Stimulated activated CD4-positive, alpha-beta T cell treated with anti-CD3 and anti-CD28 coated beads, Interleukin-12 subunit alpha, Interleukin-12 subunit beta, amount 100 ng/mL, for 48 hours (primary cell): Measurements from ENCODE around the gene TUBD1.
"Not testable (repeated sequence)": the region's sequence is repeated elsewhere in the genome, so short reads cannot be mapped to it uniquely, and the experiment has no call there.

Source experiments
- DNase-seq, 3 donors: peaks; one replicate each; pipeline ENCODE4 v3.0.0-alpha.2; 2020; ENCODE audit warnings: low read depth in 2 of 3, low spot score in 1 of 3

Gene TUBD1

DNA sequence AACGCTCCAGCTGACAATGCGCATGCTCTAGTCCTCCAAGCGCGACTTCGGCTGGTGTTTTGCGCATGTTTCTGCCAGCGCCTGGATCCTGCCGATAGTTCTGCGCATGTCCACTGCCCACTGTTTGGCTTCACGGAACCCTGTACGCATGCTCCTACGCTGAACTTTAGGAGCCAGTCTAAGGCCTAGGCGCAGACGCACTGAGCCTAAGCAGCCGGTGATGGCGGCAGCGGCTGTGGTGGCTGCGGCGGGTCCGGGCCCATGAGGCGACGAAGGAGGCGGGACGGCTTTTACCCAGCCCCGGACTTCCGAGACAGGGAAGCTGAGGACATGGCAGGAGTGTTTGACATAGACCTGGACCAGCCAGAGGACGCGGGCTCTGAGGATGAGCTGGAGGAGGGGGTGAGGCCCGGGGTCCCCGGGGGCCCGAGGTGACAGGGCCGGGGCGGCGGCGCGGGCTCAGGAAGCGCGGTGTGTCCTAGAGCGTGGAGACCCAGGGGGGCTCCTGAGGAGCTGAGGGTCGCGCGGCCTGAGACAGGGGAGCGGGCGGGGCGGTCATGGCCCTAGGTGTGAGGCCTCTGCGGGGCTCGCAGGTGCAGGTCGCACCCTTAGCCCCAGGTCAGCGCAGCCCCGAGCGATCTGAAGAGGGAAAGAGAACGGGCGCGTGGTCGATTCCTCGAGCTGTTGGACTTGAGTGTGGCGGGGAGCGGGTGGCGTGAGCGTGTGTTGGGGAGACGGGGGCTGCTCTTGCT is at the start of gene TUBD1, which contains the start of gene RPS6KB1:
Gene TUBD1 (minus strand): TSS at position 20 of the 752 bp plus-strand sequence. CDS start 1,941 bp downstream, outside the sequence.
Gene RPS6KB1 (plus strand): TSS at position 198 of the 752 bp plus-strand sequence. CDS start 64 bp downstream, at position 262.
- peak; percentile 95 to 97 (median 96) for DNase-seq

GRCh38 chr17:59941131-59941530 is 48.4 kb upstream of the TUBD1 start:
- no peak for DNase-seq

DNA sequence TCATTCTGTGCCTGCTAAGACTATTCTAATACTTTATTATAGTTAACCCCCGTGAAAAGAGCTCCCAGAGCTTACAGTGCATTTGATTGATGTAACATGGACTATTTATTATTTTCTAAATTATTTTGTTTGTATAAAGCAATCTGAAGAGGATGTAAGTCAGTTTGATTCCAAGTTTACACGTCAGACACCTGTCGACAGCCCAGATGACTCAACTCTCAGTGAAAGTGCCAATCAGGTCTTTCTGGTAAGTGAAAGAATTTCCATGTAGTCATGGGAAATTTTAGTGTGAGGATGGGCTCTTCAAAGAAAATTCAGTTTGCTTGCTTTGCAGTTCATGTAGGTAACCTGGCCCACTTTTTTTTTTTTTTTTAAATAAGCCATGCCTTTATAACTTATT is 48.0 kb upstream of the TUBD1 start:
- peak in 1 of 3 donors; percentile 33 for DNase-seq

GRCh38 chr17:59933317-59933716 is 40.6 kb upstream of the TUBD1 start:
- not testable (repeated sequence) for DNase-seq

DNA sequence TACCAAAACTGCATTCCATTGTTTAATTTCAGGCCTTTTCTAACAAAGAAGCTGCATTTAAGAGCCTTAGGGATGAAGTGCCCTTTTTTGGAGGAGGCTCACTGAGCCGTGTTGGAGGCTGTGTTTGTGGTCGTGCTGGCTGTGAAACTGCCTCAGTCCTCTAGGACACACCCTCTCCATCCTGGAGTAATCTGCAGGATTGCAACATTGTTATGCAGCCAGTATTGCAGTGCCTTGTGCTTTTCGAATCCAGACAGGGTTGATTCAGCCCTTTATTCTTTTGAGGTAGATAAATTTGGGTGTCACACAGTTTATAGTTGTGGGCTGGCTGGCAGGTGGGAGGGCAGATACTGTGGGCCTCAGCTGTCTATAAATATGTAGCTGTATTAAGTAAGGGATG is 38.0 kb upstream of the TUBD1 start:
- DNase-seq, result not testable (repeated sequence)

DNA sequence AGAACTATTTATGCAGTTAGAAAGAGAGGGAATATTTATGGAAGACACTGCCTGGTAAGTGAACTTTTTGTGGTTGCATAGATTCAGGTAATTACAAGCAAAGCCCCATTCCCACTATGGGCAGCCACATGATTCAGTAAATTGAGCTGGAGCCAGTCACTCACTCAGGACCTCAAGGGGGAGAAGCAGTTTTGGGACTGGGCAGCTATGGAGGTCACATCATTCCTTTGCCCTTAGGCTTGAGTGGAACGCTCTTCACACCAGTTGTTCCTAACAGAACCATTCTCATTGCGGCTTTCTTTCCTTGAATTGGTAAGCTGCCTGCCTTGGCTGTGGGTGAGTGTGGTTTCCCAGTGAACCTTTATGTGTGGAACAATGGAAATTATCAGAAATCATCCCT is 37.4 kb upstream of the TUBD1 start:
- not testable (repeated sequence) for DNase-seq

- not testable (repeated sequence) for DNase-seq
Observed at GRCh38 chr17:59920637-59921036, 27.9 kb upstream of the TUBD1 start.

DNA sequence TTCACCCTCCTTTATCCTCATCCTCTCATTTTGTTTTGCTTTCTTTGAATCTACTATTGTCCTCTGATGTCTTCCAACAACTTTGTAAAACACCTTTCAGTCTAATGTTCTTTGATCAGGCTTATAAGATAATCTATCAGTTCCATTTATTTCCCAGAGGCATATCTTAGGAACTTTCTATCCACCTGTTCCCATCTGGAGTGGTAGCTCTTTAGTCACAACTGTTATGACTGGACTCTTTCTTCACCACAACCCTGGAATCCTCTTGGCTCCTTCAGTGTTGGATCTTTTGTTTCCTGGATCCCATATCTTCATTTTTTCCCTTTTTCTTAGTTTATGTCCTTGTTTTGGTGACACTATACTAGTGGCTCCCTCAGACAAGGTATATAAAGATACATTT is 23.7 kb upstream of the TUBD1 start:
- DNase-seq, result no peak

- peak in 1 of 3 donors; percentile 40 for DNase-seq
Observed at GRCh38 chr17:59914274-59914854, 21.6 kb upstream of the TUBD1 start.

DNA sequence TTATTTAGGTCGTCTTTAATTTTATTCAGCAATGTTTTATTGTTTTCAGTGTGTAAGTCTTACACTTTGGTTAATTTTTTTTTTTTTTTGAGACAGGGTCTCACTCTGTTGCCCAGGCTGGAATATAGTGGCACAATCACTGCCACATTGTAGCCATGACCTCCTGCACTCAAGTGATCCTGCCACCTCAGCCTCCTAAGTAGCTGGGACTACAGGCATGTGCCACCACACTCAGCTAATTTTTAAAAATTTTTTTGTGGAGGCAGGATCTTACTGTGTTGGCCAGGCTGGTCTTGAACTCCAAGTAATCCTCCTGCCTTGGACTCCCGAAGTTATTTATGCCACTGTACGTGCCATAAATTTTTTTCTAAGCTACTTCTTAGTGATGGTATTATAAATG is 14.7 kb upstream of the TUBD1 start:
- no peak for DNase-seq

- no peak for DNase-seq
Observed at GRCh38 chr17:59903455-59903854, 10.7 kb upstream of the TUBD1 start.

- DNase-seq, result no peak
Observed at GRCh38 chr17:59901604-59902003, 8.9 kb upstream of the TUBD1 start.

GRCh38 chr17:59899099-59899498 is 6.4 kb upstream of the TUBD1 start:
- DNase-seq, result no peak

- no peak for DNase-seq
Observed at GRCh38 chr17:59897090-59897489, 4.3 kb upstream of the TUBD1 start.

GRCh38 chr17:59893676-59894100 is 945 bp upstream of the TUBD1 start:
- DNase-seq, result peak in 2 of 3 donors; percentile 3 to 8

GRCh38 chr17:59892251-59892923 is 356 bp downstream of the TUBD1 start:
- no peak for DNase-seq

- no peak for DNase-seq
Observed at GRCh38 chr17:59890720-59891119, 2.0 kb downstream of the TUBD1 start.

DNA sequence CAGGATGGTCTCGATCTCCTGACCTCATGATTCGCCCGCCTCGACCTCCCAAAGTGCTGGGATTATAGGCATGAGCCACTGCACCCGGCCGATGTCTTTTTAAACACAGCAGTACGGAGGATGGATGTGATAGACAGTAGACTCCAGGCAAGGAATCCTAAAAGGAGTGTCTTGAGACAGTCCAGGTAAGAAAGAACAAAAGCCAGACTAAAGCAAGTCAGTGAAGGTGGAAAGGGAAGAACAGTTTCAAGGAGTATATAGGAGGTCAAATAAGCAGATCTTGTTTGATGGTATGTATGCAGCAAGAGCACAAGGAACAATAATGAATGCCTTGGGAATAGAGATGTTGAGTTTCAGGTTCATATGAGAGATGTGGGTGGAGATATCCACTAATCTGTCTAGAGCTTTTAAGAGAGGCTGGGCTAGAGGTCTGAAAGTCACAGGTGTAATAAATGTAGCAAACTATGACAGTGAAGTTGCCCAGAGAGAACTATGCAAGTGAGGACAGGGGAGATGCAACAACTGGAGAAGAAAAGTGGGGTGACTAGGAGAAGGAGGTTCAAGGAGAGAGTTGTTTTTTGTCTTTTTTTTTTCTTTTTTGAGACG is 4.5 kb downstream of the TUBD1 start:
- DNase-seq, result no peak

DNA sequence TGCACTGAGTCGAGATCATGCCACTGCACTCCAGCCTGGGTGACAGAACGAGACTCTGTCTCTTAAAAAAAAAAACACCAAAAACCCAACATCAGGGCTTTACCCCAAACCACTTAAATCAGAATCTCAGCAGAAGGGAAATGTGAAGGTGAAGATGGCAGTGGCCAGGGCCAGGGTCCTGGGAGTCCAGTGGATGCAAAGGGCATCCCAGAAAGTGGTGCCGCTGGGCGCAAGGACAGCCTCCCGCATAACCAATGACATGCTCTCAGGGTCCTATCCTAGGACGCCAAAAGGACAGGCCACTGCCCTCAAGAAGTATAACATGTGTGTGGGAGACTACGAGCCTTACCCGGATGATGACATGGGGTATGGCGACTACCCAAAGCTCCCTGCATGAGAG is 7.9 kb downstream of the TUBD1 start:
- no peak for DNase-seq

DNA sequence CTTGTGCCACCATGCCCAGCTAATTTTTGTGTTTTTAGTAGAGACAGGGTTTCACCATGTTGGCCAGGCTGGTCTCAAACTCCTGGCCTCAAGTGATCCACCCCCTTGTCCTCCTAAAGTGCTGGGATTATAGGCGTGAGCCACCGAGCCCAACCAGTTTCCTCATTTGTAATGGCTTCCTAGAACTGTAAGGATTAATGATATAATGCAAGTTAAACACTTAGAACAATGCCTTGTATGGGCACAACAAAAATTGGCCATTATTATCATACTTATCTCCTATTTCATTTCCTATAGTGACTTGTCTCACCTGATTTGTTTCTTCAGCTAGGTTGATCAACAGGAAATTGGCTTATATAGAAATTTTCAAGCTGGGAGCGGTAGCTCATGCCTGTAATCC is 14.1 kb downstream of the TUBD1 start:
- no peak for DNase-seq

DNA sequence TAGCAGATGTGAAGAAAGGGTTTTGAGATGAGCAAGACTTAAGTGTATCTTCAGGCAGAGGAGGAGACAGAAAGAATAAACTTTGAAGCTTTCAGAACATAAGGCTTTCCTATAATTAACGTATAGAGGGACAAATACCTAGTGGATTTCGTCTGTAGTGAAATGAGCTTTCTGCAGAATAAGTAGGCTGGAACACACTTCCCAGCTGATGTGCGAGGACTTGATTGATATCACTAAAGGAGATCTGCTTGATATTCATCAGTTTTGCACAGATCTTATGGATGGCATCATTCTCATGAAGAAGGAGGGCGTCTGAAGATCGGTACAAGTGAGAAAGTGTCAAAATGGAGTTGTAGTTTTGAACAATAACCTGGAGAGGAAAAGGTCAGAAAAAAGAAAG is 14.8 kb downstream of the TUBD1 start:
- no peak for DNase-seq

- no peak for DNase-seq
Observed at GRCh38 chr17:59876107-59876506, 16.6 kb downstream of the TUBD1 start.
